Measurements from ENCODE around the gene PHACTR1. TPM values are rescaled to one million over a fixed set of nuclear protein-coding genes. Genes with fewer than 3 reads are reported as not detected.

Gene PHACTR1
- total and polyA plus RNA-seq, 5 experiments from 2014 or later: 0.07 to 3.0 (median 0.70) TPM

- H3K4me3 Mint-ChIP-seq: no peak overlapping the region
- peaks cover 3 to 9% (median 7%) of the 10 kb centered on the region in 5 donors for H3K27me3 Mint-ChIP-seq
- H3K36me3 Mint-ChIP-seq: no peaks in the 10 kb centered on the region
Observed at GRCh38 chr6:12845224-12846004, 128.8 kb downstream of the PHACTR1 start.

GRCh38 chr6:12848964-12849808, 132.6 kb downstream of the PHACTR1 start:
- POLR2A ChIA-PET: no interaction called here
- peaks cover 0 to 4% (median 0%) of the 10 kb centered on the region in 9 donors for H3K9me3 Mint-ChIP-seq
- no peaks in the 10 kb centered on the region for H3K4me1 Mint-ChIP-seq
- no peaks in the 10 kb centered on the region for H3K36me3 Mint-ChIP-seq
- no peak for DNase-seq
- no peak for ATAC-seq
- no peak overlapping the region for H3K27ac Mint-ChIP-seq
- H3K4me3 Mint-ChIP-seq: no peak overlapping the region
- peaks cover 4 to 16% (median 13%) of the 10 kb centered on the region in 5 donors for H3K27me3 Mint-ChIP-seq

More at GRCh38 chr6:12845224-12846004, 128.8 kb downstream of the PHACTR1 start:
- Mint-ChIP-seq H3K4me1 (no peaks in the 10 kb centered on the region), H3K9me3 (peaks cover 0 to 4% (median 0%) of the 10 kb centered on the region in 9 donors), H3K27ac (no peak overlapping the region)
- DNase-seq (no peak), ATAC-seq (no peak)
- POLR2A ChIA-PET: no interaction called here

- ATAC-seq: no peak
- H3K27ac Mint-ChIP-seq: no peak overlapping the region
- DNase-seq: no peak
- POLR2A ChIA-PET: no interaction called here
- H3K36me3 Mint-ChIP-seq: no peaks in the 10 kb centered on the region
- peaks cover 4 to 16% (median 13%) of the 10 kb centered on the region in 5 donors for H3K27me3 Mint-ChIP-seq
- H3K4me3 Mint-ChIP-seq: no peak overlapping the region
- peaks cover 0 to 4% (median 0%) of the 10 kb centered on the region in 9 donors for H3K9me3 Mint-ChIP-seq
- H3K4me1 Mint-ChIP-seq: no peaks in the 10 kb centered on the region
Observed at GRCh38 chr6:12849809-12850198, 133.2 kb downstream of the PHACTR1 start.

GRCh38 chr6:12851123-12851695, 134.6 kb downstream of the PHACTR1 start:
- H3K4me3 Mint-ChIP-seq: no peak overlapping the region
- H3K27ac Mint-ChIP-seq: no peak overlapping the region
- peaks cover 0 to 4% (median 0%) of the 10 kb centered on the region in 9 donors for H3K9me3 Mint-ChIP-seq
- no peaks in the 10 kb centered on the region for H3K36me3 Mint-ChIP-seq
- no peak for ATAC-seq
- POLR2A ChIA-PET: no interaction called here
- H3K27me3 Mint-ChIP-seq: peaks cover 4 to 16% (median 13%) of the 10 kb centered on the region in 5 donors
- no peak for DNase-seq
- H3K4me1 Mint-ChIP-seq: no peaks in the 10 kb centered on the region

- Mint-ChIP-seq H3K4me3 (no peak overlapping the region), H3K36me3 (no peaks in the 10 kb centered on the region), H3K9me3 (no peaks in the 10 kb centered on the region)
Observed at GRCh38 chr6:12861603-12862002, 145.0 kb downstream of the PHACTR1 start.

GRCh38 chr6:12865117-12865516, 148.6 kb downstream of the PHACTR1 start:
- no peaks in the 10 kb centered on the region for H3K4me1 Mint-ChIP-seq
- POLR2A ChIA-PET: no interaction called here
- no peaks in the 10 kb centered on the region for H3K36me3 Mint-ChIP-seq

More at GRCh38 chr6:12861603-12862002, 145.0 kb downstream of the PHACTR1 start:
- POLR2A ChIA-PET: no interaction called here
- Mint-ChIP-seq H3K4me1 (no peaks in the 10 kb centered on the region), H3K27ac (no peak overlapping the region), H3K27me3 (peaks cover 0 to 9% (median 7%) of the 10 kb centered on the region in 5 donors)
- DNase-seq: no peak
- ATAC-seq: no peak

GRCh38 chr6:12865671-12866181, 149.2 kb downstream of the PHACTR1 start:
- DNase-seq (no peak), ATAC-seq (no peak)
- no peak overlapping the region for H3K4me3 Mint-ChIP-seq
- no peak overlapping the region for H3K27ac Mint-ChIP-seq
- H3K36me3 Mint-ChIP-seq: no peaks in the 10 kb centered on the region
- peaks cover 0 to 14% (median 7%) of the 10 kb centered on the region in 5 donors for H3K27me3 Mint-ChIP-seq
- POLR2A ChIA-PET: no interaction called here
- no peaks in the 10 kb centered on the region for H3K9me3 Mint-ChIP-seq
- H3K4me1 Mint-ChIP-seq: no peaks in the 10 kb centered on the region

More at GRCh38 chr6:12865117-12865516, 148.6 kb downstream of the PHACTR1 start:
- Mint-ChIP-seq H3K9me3 (no peaks in the 10 kb centered on the region), H3K27me3 (peaks cover 0 to 14% (median 7%) of the 10 kb centered on the region in 5 donors), H3K4me3 (no peak overlapping the region), H3K27ac (no peak overlapping the region)
- DNase-seq: no peak
- ATAC-seq: no peak

- Mint-ChIP-seq H3K27ac (no peak overlapping the region), H3K4me3 (no peak overlapping the region)
Observed at GRCh38 chr6:12866422-12867029, 150.0 kb downstream of the PHACTR1 start.

GRCh38 chr6:12869816-12870432, 153.4 kb downstream of the PHACTR1 start:
- no peaks in the 10 kb centered on the region for H3K9me3 Mint-ChIP-seq
- ATAC-seq (no peak), DNase-seq (no peak)
- no peak overlapping the region for H3K27ac Mint-ChIP-seq
- H3K4me1 Mint-ChIP-seq: no peaks in the 10 kb centered on the region
- POLR2A ChIA-PET: no interaction called here
- peaks cover 6 to 20% (median 11%) of the 10 kb centered on the region in 5 donors for H3K27me3 Mint-ChIP-seq
- H3K4me3 Mint-ChIP-seq: no peak overlapping the region
- H3K36me3 Mint-ChIP-seq: no peaks in the 10 kb centered on the region

More at GRCh38 chr6:12866422-12867029, 150.0 kb downstream of the PHACTR1 start:
- no peaks in the 10 kb centered on the region for H3K9me3 Mint-ChIP-seq
- peaks cover 0 to 18% (median 8%) of the 10 kb centered on the region in 5 donors for H3K27me3 Mint-ChIP-seq
- no peaks in the 10 kb centered on the region for H3K36me3 Mint-ChIP-seq
- ATAC-seq (no peak), DNase-seq (no peak)
- no peaks in the 10 kb centered on the region for H3K4me1 Mint-ChIP-seq
- POLR2A ChIA-PET: no interaction called here

- POLR2A ChIA-PET: no interaction called here
- DNase-seq (no peak), ATAC-seq (no peak)
- no peaks in the 10 kb centered on the region for H3K4me1 Mint-ChIP-seq
- peaks cover 6 to 15% (median 9%) of the 10 kb centered on the region in 5 donors for H3K27me3 Mint-ChIP-seq
- H3K27ac Mint-ChIP-seq: no peak overlapping the region
- no peaks in the 10 kb centered on the region for H3K9me3 Mint-ChIP-seq
- H3K4me3 Mint-ChIP-seq: no peak overlapping the region
- H3K36me3 Mint-ChIP-seq: no peaks in the 10 kb centered on the region
Observed at GRCh38 chr6:12873691-12874090, 157.1 kb downstream of the PHACTR1 start.

- H3K4me1 Mint-ChIP-seq: no peaks in the 10 kb centered on the region
- peaks cover 6 to 15% (median 10%) of the 10 kb centered on the region in 5 donors for H3K27me3 Mint-ChIP-seq
- no peaks in the 10 kb centered on the region for H3K9me3 Mint-ChIP-seq
- H3K4me3 Mint-ChIP-seq: no peak overlapping the region
- ATAC-seq: no peak
- H3K27ac Mint-ChIP-seq: no peak overlapping the region
- POLR2A ChIA-PET: no interaction called here
- no peak for DNase-seq
- H3K36me3 Mint-ChIP-seq: no peaks in the 10 kb centered on the region
Observed at GRCh38 chr6:12875051-12875450, 158.5 kb downstream of the PHACTR1 start.

- H3K4me1 Mint-ChIP-seq: no peaks in the 10 kb centered on the region
- POLR2A ChIA-PET: no interaction called here
- peaks cover under 1 to 9% (median 4%) of the 10 kb centered on the region in 5 donors for H3K27me3 Mint-ChIP-seq
- ATAC-seq (no peak), DNase-seq (no peak)
- no peak overlapping the region for H3K27ac Mint-ChIP-seq
- no peaks in the 10 kb centered on the region for H3K36me3 Mint-ChIP-seq
- no peaks in the 10 kb centered on the region for H3K9me3 Mint-ChIP-seq
- H3K4me3 Mint-ChIP-seq: no peak overlapping the region
Observed at GRCh38 chr6:12878741-12879140, 162.2 kb downstream of the PHACTR1 start.

Data from naive thymus-derived CD8-positive, alpha-beta T cell (primary cell).